ENCODE data around the gene RPS6KC1. TPM values are rescaled to one million over a fixed set of nuclear protein-coding genes. Genes with fewer than 3 reads are reported as not detected.
"Not testable (repeated sequence)": the region's sequence is repeated elsewhere in the genome, so short reads cannot be mapped to it uniquely, and the experiment has no call there.

Gene RPS6KC1
- total and polyA plus RNA-seq, 2 donors from 2014 or later: 6.3 to 13.8 TPM

- TF ChIP-seq, protein P1, sequence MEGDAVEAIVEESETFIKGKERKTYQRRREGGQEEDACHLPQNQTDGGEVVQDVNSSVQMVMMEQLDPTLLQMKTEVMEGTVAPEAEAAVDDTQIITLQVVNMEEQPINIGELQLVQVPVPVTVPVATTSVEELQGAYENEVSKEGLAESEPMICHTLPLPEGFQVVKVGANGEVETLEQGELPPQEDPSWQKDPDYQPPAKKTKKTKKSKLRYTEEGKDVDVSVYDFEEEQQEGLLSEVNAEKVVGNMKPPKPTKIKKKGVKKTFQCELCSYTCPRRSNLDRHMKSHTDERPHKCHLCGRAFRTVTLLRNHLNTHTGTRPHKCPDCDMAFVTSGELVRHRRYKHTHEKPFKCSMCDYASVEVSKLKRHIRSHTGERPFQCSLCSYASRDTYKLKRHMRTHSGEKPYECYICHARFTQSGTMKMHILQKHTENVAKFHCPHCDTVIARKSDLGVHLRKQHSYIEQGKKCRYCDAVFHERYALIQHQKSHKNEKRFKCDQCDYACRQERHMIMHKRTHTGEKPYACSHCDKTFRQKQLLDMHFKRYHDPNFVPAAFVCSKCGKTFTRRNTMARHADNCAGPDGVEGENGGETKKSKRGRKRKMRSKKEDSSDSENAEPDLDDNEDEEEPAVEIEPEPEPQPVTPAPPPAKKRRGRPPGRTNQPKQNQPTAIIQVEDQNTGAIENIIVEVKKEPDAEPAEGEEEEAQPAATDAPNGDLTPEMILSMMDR (IDR thresholded peaks at IDR 0.05; ENCODE audit: borderline replicate concordance, extremely low read depth, insufficient read depth): no peak
- FAIRE-seq: no peak
- no peak for DNase-seq
- Histone ChIP-seq H3K36me3 (ENCODE audit: control insufficient read depth in 2 of 3, insufficient read depth in 3 of 3, low read length in 3 of 3) (no peaks in the 10 kb centered on the region), H3K27ac (ENCODE audit: low read depth in 2 of 2, low read length in 2 of 2) (no peak overlapping the region), H3K9me3 (ENCODE audit: control insufficient read depth in 2 of 3, insufficient read depth in 1 of 3, low read length in 3 of 3) (peaks cover 0 to 9% (median 3%) of the 10 kb centered on the region in 3 donors), H3K27me3 (ENCODE audit: control insufficient read depth, insufficient read depth, low read length) (no peaks in the 10 kb centered on the region), H3K4me1 (ENCODE audit: control insufficient read depth in 2 of 3, insufficient read depth in 2 of 3, low read depth in 1 of 3, low read length in 3 of 3) (no peaks in the 10 kb centered on the region), H3K4me3 (ENCODE audit: low read length in 3 of 3) (no peak overlapping the region), H3K9ac (ENCODE audit: low read length in 3 of 3) (no peak overlapping the region)
- intact Hi-C loops (cut with DNase I): no loop called here
Measured at GRCh38 chr1:213200630-213201029, 149.6 kb downstream of the RPS6KC1 start.

DNA sequence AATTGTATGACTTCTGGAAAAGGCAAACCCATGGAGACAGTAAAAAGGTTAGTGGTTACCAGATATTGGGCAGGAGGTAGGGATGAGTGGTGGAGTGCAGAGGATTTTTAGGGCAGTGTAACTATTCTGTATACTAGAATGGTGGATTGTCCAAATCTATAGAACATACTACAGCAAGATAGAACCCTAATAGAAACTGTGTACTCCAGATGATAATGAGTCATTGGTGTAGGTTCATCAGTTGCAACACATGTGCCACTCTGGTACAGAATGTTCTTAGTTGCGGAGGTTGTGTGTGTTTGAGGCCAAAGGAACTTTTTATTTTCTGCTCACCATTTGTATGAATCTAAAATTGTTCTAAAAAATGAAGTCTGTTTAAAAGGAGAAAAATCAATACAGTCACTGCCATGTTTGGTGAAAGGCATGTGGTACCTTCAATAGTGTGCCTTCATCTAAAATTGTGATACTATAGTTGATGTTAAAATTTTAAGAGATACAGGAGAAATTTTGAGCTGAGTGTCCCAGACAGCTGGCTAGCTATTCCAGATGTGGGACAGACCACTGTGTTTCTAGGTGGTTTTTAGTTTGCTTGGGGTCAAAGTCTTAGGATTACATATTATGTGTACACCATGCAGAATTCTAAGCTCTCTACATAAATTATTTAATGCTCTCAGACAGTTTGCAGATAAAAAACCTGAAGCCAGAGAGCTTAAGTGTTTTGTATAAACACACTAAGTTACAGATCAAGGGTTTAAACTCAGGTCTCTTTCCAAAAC lies 150.5 kb downstream of the RPS6KC1 start:
- no peak overlapping the region for H3K9ac ChIP-seq (ENCODE audit: low read length in 3 of 3)
- DNase-seq (no peak), FAIRE-seq (no peak)
- intact Hi-C loops (cut with DNase I): no loop called here
- no peaks in the 10 kb centered on the region for H3K4me1 ChIP-seq (ENCODE audit: control insufficient read depth in 2 of 3, insufficient read depth in 2 of 3, low read depth in 1 of 3, low read length in 3 of 3)
- no peaks in the 10 kb centered on the region for H3K36me3 ChIP-seq (ENCODE audit: control insufficient read depth in 2 of 3, insufficient read depth in 3 of 3, low read length in 3 of 3)
- no peak overlapping the region for H3K4me3 ChIP-seq (ENCODE audit: low read length in 3 of 3)
- H3K27me3 ChIP-seq (ENCODE audit: control insufficient read depth, insufficient read depth, low read length): no peaks in the 10 kb centered on the region
- H3K9me3 ChIP-seq (ENCODE audit: control insufficient read depth in 2 of 3, insufficient read depth in 1 of 3, low read length in 3 of 3): peaks cover 0 to 9% (median 3%) of the 10 kb centered on the region in 3 donors
- no peak overlapping the region for H3K27ac ChIP-seq (ENCODE audit: low read depth in 2 of 2, low read length in 2 of 2)
- TF ChIP-seq, protein P1 (IDR thresholded peaks at IDR 0.05; ENCODE audit: borderline replicate concordance, extremely low read depth, insufficient read depth): no peak

DNA sequence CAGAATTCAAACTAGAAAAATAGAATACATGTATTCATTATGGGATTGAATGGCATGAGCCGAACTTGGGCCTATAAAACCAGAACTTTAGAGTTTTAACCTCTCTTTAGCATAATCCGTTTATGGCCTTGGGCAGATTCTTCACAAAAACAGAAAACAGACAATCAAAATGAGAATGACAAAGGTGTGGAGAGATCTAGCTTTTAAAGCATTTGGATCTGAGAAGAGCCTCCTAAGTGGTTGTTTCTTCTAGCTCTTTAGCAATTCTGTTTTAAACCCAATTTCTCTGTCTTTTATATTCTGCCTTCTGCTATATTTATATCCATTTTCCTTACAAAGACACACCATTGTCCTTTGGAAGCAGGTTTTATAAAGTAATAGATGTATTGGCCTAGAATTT lies 160.2 kb downstream of the RPS6KC1 start:
- H3K9me3 ChIP-seq (ENCODE audit: control insufficient read depth in 2 of 3, insufficient read depth in 1 of 3, low read length in 3 of 3): no peaks in the 10 kb centered on the region
- no peaks in the 10 kb centered on the region for H3K27me3 ChIP-seq (ENCODE audit: control insufficient read depth, insufficient read depth, low read length)
- no peaks in the 10 kb centered on the region for H3K4me1 ChIP-seq (ENCODE audit: control insufficient read depth in 2 of 3, insufficient read depth in 2 of 3, low read depth in 1 of 3, low read length in 3 of 3)
- intact Hi-C loops (cut with DNase I): no loop called here
- no peaks in the 10 kb centered on the region for H3K36me3 ChIP-seq (ENCODE audit: control insufficient read depth in 2 of 3, insufficient read depth in 3 of 3, low read length in 3 of 3)
- no peak overlapping the region for H3K9ac ChIP-seq (ENCODE audit: low read length in 3 of 3)
- TF ChIP-seq, protein P1 (IDR thresholded peaks at IDR 0.05; ENCODE audit: borderline replicate concordance, extremely low read depth, insufficient read depth): no peak
- DNase-seq (no peak), FAIRE-seq (no peak)
- no peak overlapping the region for H3K27ac ChIP-seq (ENCODE audit: low read depth in 2 of 2, low read length in 2 of 2)
- no peak overlapping the region for H3K4me3 ChIP-seq (ENCODE audit: low read length in 3 of 3)

DNA sequence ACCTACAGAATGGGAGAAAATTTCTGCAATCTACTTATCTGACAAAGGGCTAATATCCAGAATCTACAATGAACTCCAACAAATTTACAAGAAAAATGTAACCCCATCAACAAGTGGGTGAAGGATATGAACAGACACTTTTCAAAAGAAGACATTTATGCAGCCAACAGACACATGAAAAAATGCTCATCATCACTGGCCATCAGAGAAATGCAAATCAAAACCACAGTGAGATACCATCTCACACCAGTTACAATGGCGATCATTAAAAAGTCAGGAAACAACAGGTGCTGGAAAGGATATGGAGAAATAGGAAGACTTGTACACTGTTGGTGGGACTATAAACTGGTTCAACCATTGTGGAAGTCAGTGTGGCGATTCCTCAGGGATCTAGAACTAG lies 168.0 kb downstream of the RPS6KC1 start:
- intact Hi-C loops (cut with DNase I); H3K36me3 ChIP-seq (ENCODE audit: control insufficient read depth in 2 of 3, insufficient read depth in 3 of 3, low read length in 3 of 3); H3K4me1 ChIP-seq (ENCODE audit: control insufficient read depth in 2 of 3, insufficient read depth in 2 of 3, low read depth in 1 of 3, low read length in 3 of 3); H3K9me3 ChIP-seq (ENCODE audit: control insufficient read depth in 2 of 3, insufficient read depth in 1 of 3, low read length in 3 of 3); H3K9ac ChIP-seq (ENCODE audit: low read length in 3 of 3); H3K4me3 ChIP-seq (ENCODE audit: low read length in 3 of 3); H3K27me3 ChIP-seq (ENCODE audit: control insufficient read depth, insufficient read depth, low read length); H3K27ac ChIP-seq (ENCODE audit: low read depth in 2 of 2, low read length in 2 of 2); DNase-seq; FAIRE-seq: not testable (repeated sequence)
